Activated CD8-positive, alpha-beta memory T cell treated with anti-CD3 and anti-CD28 coated beads, Interleukin-2, amount 10 ng/mL, durations not matched to agents 7 days and 5 days (primary cell): ENCODE results near the gene ANKRD29. TPM values are rescaled to one million over a fixed set of nuclear protein-coding genes. Genes with fewer than 3 reads are reported as not detected.
"Not testable (repeated sequence)": the region's sequence is repeated elsewhere in the genome, so short reads cannot be mapped to it uniquely, and the experiment has no call there.

Experiments used
- ATAC-seq: fragments of 150-1000 bp; cut with Tn5 transposase; one replicate; pipeline ENCODE4 v1.10.0; 2021; ENCODE audit warnings: moderate library complexity
- CTCF ChIA-PET: fragments of 350-600 bp; sonication (Branson Sonifier 250); formaldehyde crosslinking; loops from one replicate; lab custom pipeline; 2021; ENCODE audit warnings: antibody characterized with exemption; lab: Charles Lee
- DNase-seq: peaks from one replicate; pipeline ENCODE4 v3.0.0-alpha.2; 2020
- H3K27ac Mint-ChIP-seq: one replicate; pipeline ENCODE4 v1.8.0; 2021; ENCODE audit warnings: mild to moderate bottlenecking, mixed read lengths
- H3K27me3 Mint-ChIP-seq: one replicate; pipeline ENCODE4 v1.8.0; 2021; ENCODE audit warnings: mixed read lengths
- H3K36me3 Mint-ChIP-seq: one replicate; pipeline ENCODE4 v1.8.0; 2021; ENCODE audit warnings: mild to moderate bottlenecking, mixed read lengths
- H3K4me1 Mint-ChIP-seq: one replicate; pipeline ENCODE4 v1.8.0; 2021; ENCODE audit warnings: mixed read lengths
- H3K4me3 Mint-ChIP-seq: one replicate; pipeline ENCODE4 v1.8.0; 2021; ENCODE audit warnings: mild to moderate bottlenecking, moderate library complexity, mixed read lengths
- H3K9me3 Mint-ChIP-seq: one replicate; pipeline ENCODE4 v1.8.0; 2022; ENCODE audit warnings: low read depth, mixed read lengths
- total RNA-seq, 2 experiments: library from RNA; stranded (reverse); gene quantifications; one replicate each; pipeline ENCODE4 v1.2.3, GENCODE V29; 2021

ANKRD29 gene
- total RNA-seq, 2 experiments from 2014 or later, result not detected

DNA sequence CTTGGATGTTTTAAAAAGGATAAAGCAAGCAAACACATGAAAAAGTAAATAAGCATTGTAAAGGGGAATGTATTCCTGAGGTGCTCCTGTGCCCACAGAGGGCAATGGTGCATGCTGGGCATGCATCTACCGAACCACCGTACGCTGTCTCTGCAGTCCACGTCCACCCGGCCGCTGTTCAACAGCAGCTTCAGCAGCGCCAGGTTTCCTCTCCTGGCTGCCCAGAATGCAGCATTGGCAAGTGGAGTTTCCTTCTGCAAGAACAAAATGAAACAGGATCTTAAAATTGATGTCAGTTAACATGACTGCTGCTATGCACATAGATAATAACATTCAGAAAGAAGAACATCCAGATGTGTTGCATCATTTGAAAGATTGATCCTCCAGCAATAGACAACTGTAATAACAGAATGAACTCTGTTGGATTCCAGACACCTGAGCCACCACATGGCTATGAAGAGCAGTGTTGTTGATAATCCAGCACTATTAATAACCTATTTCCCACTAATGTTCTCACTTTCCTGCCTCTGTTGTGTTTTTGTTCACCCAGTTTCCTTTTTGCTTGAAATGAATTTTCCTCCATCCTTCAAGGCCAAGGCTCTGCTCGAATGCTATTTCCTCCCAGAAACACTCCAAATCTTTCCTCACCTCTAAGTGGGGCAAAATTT, 13.6 kb downstream of the ANKRD29 start:
- CTCF ChIA-PET, result no interaction called here
- H3K36me3 Mint-ChIP-seq, result no peaks in the 10 kb centered on the region
- H3K27ac Mint-ChIP-seq, result no peak overlapping the region
- H3K4me3 Mint-ChIP-seq, result no peak overlapping the region
- H3K27me3 Mint-ChIP-seq, result peaks cover 41% of the 10 kb centered on the region
- H3K9me3 Mint-ChIP-seq, result no peaks in the 10 kb centered on the region
- DNase-seq (no peak), ATAC-seq (no peak)
- H3K4me1 Mint-ChIP-seq, result no peaks in the 10 kb centered on the region

DNA sequence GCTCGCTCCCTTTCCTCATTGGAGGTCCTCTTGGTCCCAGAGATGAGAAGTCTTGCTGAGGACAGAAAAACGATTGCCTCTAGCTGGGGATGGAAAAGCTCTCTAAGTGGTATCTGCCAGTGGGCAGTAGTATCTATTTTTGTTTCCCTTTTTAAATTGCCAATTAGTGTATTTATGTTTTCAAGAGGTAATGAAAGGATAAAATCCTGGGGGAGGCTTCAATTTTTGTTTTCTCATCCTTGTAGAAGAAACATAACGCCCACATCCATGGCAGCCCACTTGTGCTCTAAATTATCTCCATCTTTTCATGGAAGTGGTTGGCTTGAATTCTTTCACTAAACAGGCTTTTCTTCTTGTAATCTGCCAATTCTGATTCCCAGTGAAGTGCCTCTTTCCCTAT, 14.3 kb downstream of the ANKRD29 start:
- no peak for DNase-seq
- CTCF ChIA-PET, result interaction anchor here (1.0 to 1.8 kb wide), 2 partner anchors 9 to 15 kb away, joined by 4 read pairs; partner anchors contain the start of gene ANKRD29
- H3K36me3 Mint-ChIP-seq, result no peaks in the 10 kb centered on the region
- no peak for ATAC-seq
- no peak overlapping the region for H3K27ac Mint-ChIP-seq
- H3K9me3 Mint-ChIP-seq, result no peaks in the 10 kb centered on the region
- H3K4me1 Mint-ChIP-seq, result no peaks in the 10 kb centered on the region
- peaks cover 45% of the 10 kb centered on the region for H3K27me3 Mint-ChIP-seq
- no peak overlapping the region for H3K4me3 Mint-ChIP-seq

DNA sequence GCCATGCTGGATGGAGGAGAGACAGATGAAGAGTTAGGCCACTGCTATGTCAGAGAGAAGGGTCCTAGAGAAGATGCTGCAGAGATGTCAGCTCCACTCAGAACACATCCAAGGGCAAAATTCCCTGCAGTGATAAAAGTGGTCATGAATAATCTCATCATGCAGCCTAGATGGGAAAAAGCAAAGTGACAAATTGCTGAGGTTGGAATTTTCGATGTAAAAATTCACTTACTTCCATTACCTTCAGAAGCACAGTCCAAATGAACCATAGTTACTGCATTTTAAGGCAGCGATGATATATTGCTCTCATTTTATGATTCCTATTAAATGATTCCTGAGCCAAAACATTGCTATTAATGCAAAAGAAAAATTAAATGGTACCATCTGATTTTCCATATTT, 16.4 kb downstream of the ANKRD29 start:
- DNase-seq, result no peak
- Mint-ChIP-seq H3K36me3 (no peaks in the 10 kb centered on the region), H3K4me3 (no peak overlapping the region), H3K27me3 (peaks cover 40% of the 10 kb centered on the region), H3K4me1 (no peaks in the 10 kb centered on the region), H3K27ac (no peak overlapping the region), H3K9me3 (no peaks in the 10 kb centered on the region)
- CTCF ChIA-PET, result no interaction called here
- no peak for ATAC-seq

DNA sequence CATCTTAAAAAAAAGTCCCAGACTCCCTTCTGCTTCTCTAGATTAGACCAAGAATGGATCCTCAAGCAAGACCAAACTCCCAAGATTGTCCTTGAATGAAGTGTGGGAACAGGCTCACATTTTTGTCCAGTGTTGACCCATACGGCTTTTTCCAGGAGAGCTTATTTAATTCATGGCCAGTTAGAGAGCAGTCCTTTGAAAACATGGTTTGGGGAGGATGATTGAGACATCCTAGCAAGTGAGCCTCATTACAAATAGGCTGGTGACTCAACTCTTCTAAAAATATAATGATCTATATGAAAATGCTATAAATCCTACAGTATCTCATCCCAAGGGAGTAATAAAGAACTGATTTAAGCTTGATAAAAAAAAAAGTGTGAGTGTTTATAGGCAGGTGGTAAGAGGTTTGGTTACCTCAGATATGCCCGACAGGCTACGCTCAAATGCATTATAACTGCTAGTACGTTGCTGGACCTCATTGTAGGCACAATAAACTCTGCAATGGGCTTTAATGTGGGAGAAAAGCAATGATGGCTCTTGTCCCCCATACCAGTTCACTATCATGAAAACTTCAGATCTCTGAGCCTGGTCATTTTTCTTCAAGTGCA, 17.0 kb downstream of the ANKRD29 start:
- no peaks in the 10 kb centered on the region for H3K4me1 Mint-ChIP-seq
- DNase-seq (no peak), ATAC-seq (no peak)
- H3K4me3 Mint-ChIP-seq, result no peak overlapping the region
- H3K36me3 Mint-ChIP-seq, result no peaks in the 10 kb centered on the region
- peaks cover 38% of the 10 kb centered on the region for H3K27me3 Mint-ChIP-seq
- CTCF ChIA-PET, result no interaction called here
- no peak overlapping the region for H3K27ac Mint-ChIP-seq
- H3K9me3 Mint-ChIP-seq, result no peaks in the 10 kb centered on the region

DNA sequence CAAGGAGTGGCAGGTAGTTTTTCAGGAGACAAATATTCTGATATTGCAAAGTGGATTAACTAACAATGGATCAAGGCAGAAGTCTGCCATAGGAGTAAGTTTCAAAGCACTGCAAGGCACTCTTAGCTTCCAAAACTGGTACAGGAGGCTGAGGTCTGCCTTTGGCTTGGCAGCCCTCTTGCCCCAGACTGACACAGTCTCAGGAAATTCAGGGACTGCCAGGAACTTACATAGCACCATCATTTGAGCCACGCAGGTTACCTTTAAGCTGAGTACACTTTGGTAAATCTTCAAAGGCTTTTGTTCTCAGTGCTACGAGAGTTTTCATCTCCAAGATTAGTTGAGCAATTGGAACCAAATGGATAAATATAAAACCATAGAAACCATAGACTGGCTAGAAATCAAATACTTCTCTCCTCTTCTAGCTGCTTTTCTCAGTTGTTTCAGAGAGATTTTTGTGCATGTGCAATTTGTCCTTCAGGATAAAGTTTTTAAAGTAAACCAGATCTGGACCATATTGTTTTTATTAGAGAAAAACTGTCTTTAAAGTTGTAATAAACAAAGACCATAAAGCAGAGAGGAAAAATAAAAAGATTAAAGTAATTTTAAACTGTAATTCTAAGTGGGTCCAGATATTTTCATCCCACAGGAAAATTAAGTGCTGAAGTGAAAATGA, 18.8 kb downstream of the ANKRD29 start:
- Mint-ChIP-seq H3K36me3 (no peaks in the 10 kb centered on the region), H3K4me3 (no peak overlapping the region), H3K4me1 (no peaks in the 10 kb centered on the region), H3K27ac (no peak overlapping the region), H3K27me3 (peaks cover 38% of the 10 kb centered on the region), H3K9me3 (no peaks in the 10 kb centered on the region)
- CTCF ChIA-PET, result no interaction called here
- DNase-seq (no peak), ATAC-seq (no peak)

DNA sequence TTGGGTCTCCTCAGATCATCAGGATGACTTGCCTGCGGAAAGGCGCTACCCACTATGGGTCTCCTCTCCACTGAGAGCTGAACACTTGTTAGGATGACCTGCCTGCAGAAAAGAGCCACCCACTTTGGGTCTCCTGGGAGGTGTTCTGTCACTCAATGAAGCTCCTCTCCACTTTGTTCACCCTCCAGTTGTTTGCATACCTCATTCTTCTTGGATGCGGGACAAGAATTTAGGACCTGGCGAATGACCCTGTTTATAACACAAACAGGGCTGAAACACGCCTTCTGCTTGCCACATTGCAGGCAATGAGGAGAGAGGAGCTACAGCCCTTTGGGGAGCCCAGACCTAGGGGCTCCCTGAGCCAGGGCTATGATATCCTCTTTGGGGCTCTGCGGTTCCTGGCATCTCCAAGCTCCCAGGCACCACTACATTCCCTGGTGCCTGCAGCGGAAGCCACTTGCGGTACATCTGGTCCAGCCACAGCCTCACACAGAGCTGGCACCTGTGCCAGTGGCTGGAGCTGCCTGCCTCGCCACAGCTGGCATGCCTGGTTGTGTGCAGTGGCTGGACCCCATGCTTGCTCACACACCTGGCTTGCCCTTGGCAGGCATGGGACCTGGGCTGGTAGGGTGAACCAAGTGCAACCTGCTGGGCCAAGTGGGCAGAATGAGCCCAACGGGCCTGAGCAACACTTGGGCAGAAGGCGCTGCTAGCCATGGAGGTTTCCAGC, 20.6 kb downstream of the ANKRD29 start:
- DNase-seq, result no peak
- CTCF ChIA-PET, result interaction anchor here (0.9 kb wide), 1 partner anchor 13 kb away, joined by 3 read pairs; no protein-coding TSS in a partner anchor
- no peaks in the 10 kb centered on the region for H3K9me3 Mint-ChIP-seq
- H3K4me3 Mint-ChIP-seq, result no peak overlapping the region
- H3K4me1 Mint-ChIP-seq, result no peaks in the 10 kb centered on the region
- no peaks in the 10 kb centered on the region for H3K36me3 Mint-ChIP-seq
- H3K27me3 Mint-ChIP-seq, result peaks cover 37% of the 10 kb centered on the region
- H3K27ac Mint-ChIP-seq, result no peak overlapping the region
- no peak for ATAC-seq

DNA sequence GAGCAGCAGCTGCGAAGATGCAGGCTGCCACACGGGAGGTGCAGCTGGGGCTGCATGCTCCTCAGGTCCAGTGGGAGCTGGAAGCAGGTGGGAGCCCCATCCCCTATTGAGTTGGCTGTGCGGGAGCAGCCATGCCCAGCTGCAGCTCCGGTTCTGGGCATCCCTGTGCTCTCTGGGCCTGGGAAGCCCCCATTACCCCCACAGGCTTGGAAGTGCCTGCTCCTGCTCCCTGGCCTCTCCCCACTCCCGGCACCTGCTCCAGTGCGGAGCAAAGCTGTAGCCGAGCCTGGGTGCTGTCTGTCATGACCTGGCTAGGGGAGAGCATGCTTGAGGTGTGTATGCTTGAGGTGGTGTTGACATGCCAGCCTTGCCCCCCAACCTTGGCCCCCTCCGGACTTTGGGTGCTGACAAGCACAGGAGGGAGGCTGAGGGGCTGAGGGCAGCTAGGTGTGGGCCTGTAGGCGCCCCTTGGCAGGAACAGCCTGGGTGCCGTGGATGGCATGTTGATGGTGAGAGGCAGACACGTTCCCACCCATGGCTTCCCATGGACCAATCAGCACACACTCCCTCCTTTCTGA, 21.5 kb downstream of the ANKRD29 start:
- Mint-ChIP-seq H3K27me3 (peaks cover 30% of the 10 kb centered on the region), H3K4me1 (no peaks in the 10 kb centered on the region), H3K9me3 (no peaks in the 10 kb centered on the region), H3K4me3 (no peak overlapping the region), H3K27ac (no peak overlapping the region), H3K36me3 (no peaks in the 10 kb centered on the region)
- ATAC-seq, result no peak
- DNase-seq, result no peak
- CTCF ChIA-PET, result interaction anchor here (0.9 to 1.3 kb wide), 2 partner anchors 10 to 12 kb away, joined by 3 read pairs; no protein-coding TSS in a partner anchor

DNA sequence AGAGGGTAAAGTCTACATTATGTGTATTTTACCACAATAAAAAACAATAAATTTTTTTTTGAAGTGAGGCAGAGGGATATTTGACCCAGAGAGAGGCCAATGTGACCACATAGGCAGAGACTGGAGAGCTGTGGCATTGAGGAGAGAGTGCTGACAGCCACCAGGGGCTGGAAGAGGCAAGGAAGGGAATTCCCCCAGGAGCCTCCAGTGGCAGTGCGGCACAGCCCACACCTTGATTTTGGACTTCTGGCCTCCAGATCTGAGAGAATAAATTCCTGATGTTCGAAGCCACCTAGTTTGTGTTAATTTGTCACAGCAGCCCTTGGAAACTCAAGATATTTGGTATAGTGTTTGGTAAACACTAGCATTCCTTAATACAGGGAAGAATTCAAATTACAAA, 22.7 kb downstream of the ANKRD29 start:
- no peak for DNase-seq
- H3K27me3 Mint-ChIP-seq, result peaks cover 36% of the 10 kb centered on the region
- no peaks in the 10 kb centered on the region for H3K9me3 Mint-ChIP-seq
- ATAC-seq, result no peak
- CTCF ChIA-PET, result interaction anchor here (1.2 to 1.3 kb wide), 3 partner anchors 8 to 278 kb away, joined by 3 to 4 read pairs (median 4); no protein-coding TSS in a partner anchor
- no peaks in the 10 kb centered on the region for H3K36me3 Mint-ChIP-seq
- H3K4me3 Mint-ChIP-seq, result no peak overlapping the region
- H3K27ac Mint-ChIP-seq, result no peak overlapping the region
- H3K4me1 Mint-ChIP-seq, result peaks cover 4% of the 10 kb centered on the region

DNA sequence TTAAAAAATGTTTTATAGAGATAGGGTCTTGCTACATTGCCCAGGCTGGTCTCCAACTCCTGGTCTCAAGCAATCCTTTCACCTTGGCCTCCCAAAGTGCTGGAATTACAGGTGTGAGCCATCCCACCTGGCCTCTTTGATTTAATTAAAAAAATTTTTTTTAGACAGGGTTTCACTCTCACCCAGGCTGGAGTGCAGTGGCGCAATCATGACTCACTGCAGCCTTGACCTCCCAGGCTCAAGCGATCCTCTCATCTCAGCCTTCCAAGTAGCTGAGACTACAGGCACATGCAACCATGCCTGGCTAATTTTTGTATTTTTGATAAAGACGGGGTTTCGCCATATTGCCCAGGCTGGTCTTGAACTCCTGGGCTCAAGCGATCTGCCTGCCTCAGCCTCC, 26.3 kb downstream of the ANKRD29 start:
- CTCF ChIA-PET, result interaction anchor here (1.1 kb wide), 1 partner anchor 66 kb away, joined by 4 read pairs; no protein-coding TSS in a partner anchor
- not testable (repeated sequence) for ATAC-seq, H3K9me3 Mint-ChIP-seq, H3K36me3 Mint-ChIP-seq, H3K27ac Mint-ChIP-seq, DNase-seq, H3K4me3 Mint-ChIP-seq
- Mint-ChIP-seq H3K27me3 (peaks cover 41% of the 10 kb centered on the region), H3K4me1 (peaks cover 13% of the 10 kb centered on the region)

DNA sequence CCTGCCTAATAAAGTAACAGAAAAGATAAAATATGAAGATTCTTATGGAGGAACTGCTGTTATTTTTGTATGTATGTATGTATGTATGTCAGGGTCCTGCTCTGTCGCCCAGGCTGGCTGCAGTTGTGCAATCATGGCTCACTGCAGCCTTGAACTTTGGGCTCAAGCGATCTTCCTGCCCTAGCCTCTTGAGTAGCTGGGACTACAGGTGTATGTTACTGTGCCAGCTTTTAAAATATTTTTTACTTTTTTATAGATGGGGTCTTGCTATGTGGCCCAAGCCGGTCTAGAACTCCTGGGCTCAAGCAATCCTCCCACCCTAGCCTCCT, 26.7 kb downstream of the ANKRD29 start:
- DNase-seq (no peak), ATAC-seq (no peak)
- H3K9me3 Mint-ChIP-seq, result no peaks in the 10 kb centered on the region
- H3K27ac Mint-ChIP-seq, result no peak overlapping the region
- H3K27me3 Mint-ChIP-seq, result peaks cover 43% of the 10 kb centered on the region
- H3K4me3 Mint-ChIP-seq, result no peak overlapping the region
- CTCF ChIA-PET, result interaction anchor here (1.0 to 1.1 kb wide), 2 partner anchors 14 to 66 kb away, joined by 3 to 4 read pairs; no protein-coding TSS in a partner anchor
- H3K4me1 Mint-ChIP-seq, result peaks cover 13% of the 10 kb centered on the region
- H3K36me3 Mint-ChIP-seq, result no peaks in the 10 kb centered on the region

DNA sequence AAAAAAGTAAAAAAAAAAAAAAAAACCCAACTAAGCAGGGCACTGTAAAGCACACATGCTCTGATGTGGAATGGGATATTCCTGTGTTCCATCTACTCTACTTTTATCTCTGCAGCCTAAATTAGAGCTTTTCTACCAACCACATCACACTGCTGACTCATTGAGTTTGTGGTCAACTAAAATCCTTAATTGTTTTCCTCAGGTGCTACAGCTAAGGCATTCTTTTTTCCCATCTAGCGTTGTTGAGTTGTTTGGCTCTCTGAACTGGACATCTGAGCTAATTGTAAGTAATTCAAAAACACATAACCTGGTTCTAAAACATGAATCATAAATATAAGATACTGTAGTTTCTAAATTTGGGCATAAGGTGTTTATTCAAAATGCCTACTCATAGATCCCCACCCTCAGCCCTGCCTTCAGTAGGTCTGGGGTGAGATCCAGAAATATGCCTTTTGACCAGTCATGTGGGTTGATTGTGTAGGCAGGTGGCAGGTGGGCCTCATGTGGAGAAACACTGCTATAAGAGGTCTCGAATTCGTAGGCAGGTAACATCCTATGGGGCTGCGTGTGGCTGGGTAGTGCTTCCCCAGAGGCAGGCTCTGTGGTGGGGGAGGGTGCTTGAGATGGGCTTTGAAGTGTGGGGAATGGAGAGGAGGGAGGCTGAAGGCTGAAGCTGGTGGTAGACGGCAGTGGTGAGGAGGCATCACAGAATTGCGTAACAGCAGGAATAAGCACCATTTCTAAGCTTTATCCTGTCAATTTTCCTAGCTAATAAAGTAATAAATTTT, 27.2 kb downstream of the ANKRD29 start:
- Mint-ChIP-seq H3K4me1 (peaks cover 13% of the 10 kb centered on the region), H3K4me3 (no peak overlapping the region), H3K27ac (no peak overlapping the region), H3K27me3 (peaks cover 43% of the 10 kb centered on the region), H3K9me3 (no peaks in the 10 kb centered on the region), H3K36me3 (no peaks in the 10 kb centered on the region)
- ATAC-seq (no peak), DNase-seq (no peak)
- CTCF ChIA-PET, result interaction anchor here (1.0 to 1.1 kb wide), 2 partner anchors 13 to 67 kb away, joined by 3 to 4 read pairs; no protein-coding TSS in a partner anchor

DNA sequence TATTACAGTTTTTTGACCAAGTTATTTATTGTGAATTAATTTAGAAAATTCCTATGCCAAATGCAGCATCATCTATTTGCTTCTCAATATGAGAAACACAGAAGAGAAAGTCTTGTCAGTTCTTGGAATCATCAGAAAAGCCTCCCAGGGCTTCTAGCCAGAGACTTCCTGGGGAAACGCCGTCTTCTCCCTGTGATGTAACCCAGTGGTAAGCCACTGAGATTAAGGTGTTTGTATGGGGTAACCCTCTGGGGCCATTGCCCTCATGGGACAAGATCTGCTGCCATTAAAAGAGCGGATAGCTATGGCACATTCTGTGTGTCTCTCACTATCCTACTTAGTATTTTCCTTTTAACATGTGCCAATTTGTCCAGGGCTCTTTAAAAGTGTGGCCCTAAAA, 28.0 kb downstream of the ANKRD29 start:
- peaks cover 39% of the 10 kb centered on the region for H3K27me3 Mint-ChIP-seq

More for the DNA sequence above, 28.0 kb downstream of the ANKRD29 start:
- no peak for ATAC-seq
- H3K4me3 Mint-ChIP-seq, result no peak overlapping the region
- no peaks in the 10 kb centered on the region for H3K9me3 Mint-ChIP-seq
- H3K27ac Mint-ChIP-seq, result no peak overlapping the region
- no peak for DNase-seq
- CTCF ChIA-PET, result no interaction called here
- no peaks in the 10 kb centered on the region for H3K36me3 Mint-ChIP-seq
- peaks cover 13% of the 10 kb centered on the region for H3K4me1 Mint-ChIP-seq
